SK-N-MC (cell line): ENCODE data around the gene GRAMD2B.

Experiments
- EZH2 ChIP-seq: fragments of 200-600 bp; sonication (generic); IDR thresholded peaks from one replicate; pipeline ENCODE4 v1.6.1; 2017; ENCODE audit warnings: antibody characterized with exemption
- FOXP2 ChIP-seq: optimal IDR thresholded peaks from 2 replicates; pipeline ENCODE3; 2011; ENCODE audit warnings: mild to moderate bottlenecking, moderate library complexity; ENCODE audit not compliant: insufficient read depth; ENCODE audit errors: extremely low read length, control extremely low read depth
- POLR2AphosphoS5 ChIP-seq: IDR thresholded peaks from 2 replicates; pipeline ENCODE4 v1.6.1; 2012; ENCODE audit warnings: mild to moderate bottlenecking, low read depth, low read length, borderline replicate concordance

- TF ChIP-seq POLR2AphosphoS5, result no peak
- TF ChIP-seq FOXP2, result no peak
- TF ChIP-seq EZH2, result no peak
Observed at GRCh38 chr5:126515337-126515736, 92.1 kb downstream of the GRAMD2B start.
